ENCODE data around the gene ERC2.

The ERC2 gene

DNA sequence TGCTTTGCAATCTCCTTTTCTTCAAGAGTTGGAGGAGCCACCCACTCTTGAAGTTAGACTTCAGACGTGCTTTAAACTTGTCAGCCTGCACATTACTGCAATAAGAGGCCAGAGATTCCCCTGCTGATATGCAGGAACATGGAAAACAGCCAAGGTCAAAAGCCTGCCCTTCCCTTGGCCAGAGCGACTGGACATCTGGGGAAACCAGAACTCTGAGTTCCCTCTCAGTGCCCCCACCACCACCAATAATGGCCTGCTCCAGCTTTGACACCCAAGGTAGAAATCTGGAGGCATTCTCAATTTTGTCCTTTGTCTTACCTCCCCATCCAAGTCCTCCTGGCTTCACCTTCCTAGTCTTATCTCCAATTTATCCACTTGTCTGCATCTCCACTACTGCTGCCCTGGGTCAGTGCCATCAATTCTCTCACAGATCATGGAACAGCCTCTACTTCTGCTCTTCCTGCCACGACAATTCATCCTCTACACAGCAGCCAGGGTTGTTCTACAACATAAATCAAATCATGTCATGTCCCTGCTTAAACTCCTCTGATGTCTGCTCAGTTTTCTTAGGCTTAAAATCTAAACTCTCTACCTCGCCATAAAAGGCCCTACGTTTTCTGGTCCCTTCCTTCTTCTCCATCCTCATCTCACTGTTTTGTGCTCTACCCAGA is 789.6 kb downstream of the ERC2 start:
- TF ChIP-seq CTCF (IDR thresholded peaks at IDR 0.05): no peak

DNA sequence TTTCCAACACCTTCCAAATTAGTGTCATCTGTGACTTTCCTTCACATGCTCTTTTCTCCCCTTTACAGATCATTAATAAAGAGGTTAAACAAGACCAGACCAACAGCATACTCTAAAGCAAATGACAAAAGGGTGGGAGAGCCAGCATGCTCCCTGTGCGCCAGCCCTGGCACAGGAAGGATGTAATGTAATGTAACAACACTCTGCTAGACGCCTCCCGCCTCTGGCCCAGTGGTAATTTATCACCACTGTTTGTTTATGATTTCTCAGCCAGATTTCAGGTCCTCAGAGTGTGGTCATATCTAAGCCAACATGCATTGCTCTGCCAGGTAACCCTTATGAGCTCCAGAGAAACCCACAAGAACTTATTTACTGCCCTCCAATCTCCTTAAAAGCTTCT is 791.6 kb downstream of the ERC2 start:
- no peak overlapping the region for H3K9ac ChIP-seq

More for the DNA sequence above, 789.6 kb downstream of the ERC2 start:
- Histone ChIP-seq H3K9me3 (ENCODE audit: control insufficient read depth, low read length) (no peaks in the 10 kb centered on the region), H3K9ac (no peak overlapping the region), H3K27ac (no peak overlapping the region), H3K79me2 (no peaks in the 10 kb centered on the region), H3K36me3 (ENCODE audit: control insufficient read depth, insufficient read depth, low read length) (no peaks in the 10 kb centered on the region), H3K4me2 (ENCODE audit: low read length) (no peak overlapping the region), H3K4me1 (peaks cover 14% of the 10 kb centered on the region), H2AFZ (no peak overlapping the region), H3K4me3 (ENCODE audit: low read depth, low read length) (no peak overlapping the region), H3K27me3 (ENCODE audit: control insufficient read depth, insufficient read depth, low read length) (no peaks in the 10 kb centered on the region)

DNA sequence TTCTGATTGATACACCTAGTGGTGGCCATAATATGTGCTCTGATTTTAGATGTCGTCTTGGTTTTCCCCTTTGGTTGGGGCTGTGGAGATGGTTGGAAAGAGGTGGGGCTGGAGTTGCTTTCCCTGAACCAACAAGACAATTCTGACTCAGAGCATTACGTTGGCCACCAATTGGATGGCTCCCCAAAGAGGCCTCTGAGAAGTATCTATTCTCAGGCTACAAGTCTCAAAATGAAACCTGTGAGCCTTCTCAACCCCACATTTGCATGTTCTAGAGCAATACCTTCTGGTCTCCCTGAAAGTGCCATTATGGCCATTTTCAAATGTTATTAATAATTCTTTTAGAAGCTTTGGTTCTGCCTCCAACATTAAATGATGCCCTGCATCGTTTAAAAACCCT is 792.8 kb downstream of the ERC2 start:
- Histone ChIP-seq H3K4me1 (peaks cover 14% of the 10 kb centered on the region), H3K36me3 (ENCODE audit: control insufficient read depth, insufficient read depth, low read length) (no peaks in the 10 kb centered on the region), H3K4me2 (ENCODE audit: low read length) (no peak overlapping the region), H3K27me3 (ENCODE audit: control insufficient read depth, insufficient read depth, low read length) (no peaks in the 10 kb centered on the region), H3K27ac (no peak overlapping the region), H2AFZ (no peak overlapping the region), H3K9ac (no peak overlapping the region), H3K79me2 (no peaks in the 10 kb centered on the region), H3K4me3 (ENCODE audit: low read depth, low read length) (no peak overlapping the region), H3K9me3 (ENCODE audit: control insufficient read depth, low read length) (no peaks in the 10 kb centered on the region)
- TF ChIP-seq CTCF (IDR thresholded peaks at IDR 0.05): no peak

More for the DNA sequence above, 791.6 kb downstream of the ERC2 start:
- no peak overlapping the region for H3K27ac ChIP-seq
- H3K4me1 ChIP-seq: peaks cover 14% of the 10 kb centered on the region
- H3K36me3 ChIP-seq (ENCODE audit: control insufficient read depth, insufficient read depth, low read length): no peaks in the 10 kb centered on the region
- H3K27me3 ChIP-seq (ENCODE audit: control insufficient read depth, insufficient read depth, low read length): no peaks in the 10 kb centered on the region
- no peaks in the 10 kb centered on the region for H3K79me2 ChIP-seq
- no peaks in the 10 kb centered on the region for H3K9me3 ChIP-seq (ENCODE audit: control insufficient read depth, low read length)
- H2AFZ ChIP-seq: no peak overlapping the region
- TF ChIP-seq CTCF (IDR thresholded peaks at IDR 0.05): no peak
- H3K4me3 ChIP-seq (ENCODE audit: low read depth, low read length): no peak overlapping the region
- H3K4me2 ChIP-seq (ENCODE audit: low read length): no peak overlapping the region

GRCh38 chr3:55673764-55674163 is 794.5 kb downstream of the ERC2 start:
- Histone ChIP-seq H3K79me2 (no peaks in the 10 kb centered on the region), H3K36me3 (ENCODE audit: control insufficient read depth, insufficient read depth, low read length) (no peaks in the 10 kb centered on the region), H3K4me3 (ENCODE audit: low read depth, low read length) (no peak overlapping the region), H3K9me3 (ENCODE audit: control insufficient read depth, low read length) (no peaks in the 10 kb centered on the region), H3K4me1 (peaks cover 14% of the 10 kb centered on the region), H3K27me3 (ENCODE audit: control insufficient read depth, insufficient read depth, low read length) (no peaks in the 10 kb centered on the region), H2AFZ (no peak overlapping the region), H3K27ac (no peak overlapping the region), H3K9ac (no peak overlapping the region), H3K4me2 (ENCODE audit: low read length) (no peak overlapping the region)
- no peak for TF ChIP-seq CTCF (IDR thresholded peaks at IDR 0.05)

DNA sequence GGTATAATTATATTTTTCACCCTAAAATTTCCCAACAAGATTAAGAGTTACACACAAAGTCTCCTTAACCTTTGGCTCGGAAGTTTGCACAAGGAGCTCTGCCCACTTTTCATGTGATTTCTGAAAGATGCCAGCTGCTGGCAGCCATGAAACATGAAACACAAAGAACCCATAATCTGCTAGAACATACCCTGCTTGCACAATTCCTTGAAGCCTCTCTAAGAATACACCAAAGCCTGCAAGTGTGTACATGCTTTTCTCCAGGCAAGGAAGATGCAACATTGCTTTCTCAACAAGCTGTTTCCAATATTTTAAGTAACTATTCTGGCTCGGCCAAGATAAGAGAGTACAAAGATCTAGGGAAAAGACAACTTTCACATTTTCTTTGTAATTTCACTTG is 799.1 kb downstream of the ERC2 start:
- Histone ChIP-seq H3K27ac (no peak overlapping the region), H3K36me3 (ENCODE audit: control insufficient read depth, insufficient read depth, low read length) (no peaks in the 10 kb centered on the region), H3K27me3 (ENCODE audit: control insufficient read depth, insufficient read depth, low read length) (no peaks in the 10 kb centered on the region), H3K9ac (no peak overlapping the region), H3K9me3 (ENCODE audit: control insufficient read depth, low read length) (no peaks in the 10 kb centered on the region), H3K79me2 (no peaks in the 10 kb centered on the region), H3K4me3 (ENCODE audit: low read depth, low read length) (no peak overlapping the region), H2AFZ (no peak overlapping the region), H3K4me1 (no peaks in the 10 kb centered on the region), H3K4me2 (ENCODE audit: low read length) (no peak overlapping the region)
- no peak for TF ChIP-seq CTCF (IDR thresholded peaks at IDR 0.05)
